Mesenchymal stem cell (in vitro differentiated cells and primary cell): ENCODE results near the gene OSBPL3.

Source experiments
- DNase-seq: peaks from one replicate; pipeline ENCODE4 v3.0.0-alpha.2; 2013
- H2AFZ ChIP-seq: one replicate; pipeline ENCODE4 v1.6.1; 2013; ENCODE audit warnings: low read depth, mild to moderate bottlenecking, control low read depth, inconsistent platforms, low read length, moderate library complexity
- H2AK5ac ChIP-seq: 2 replicates; pipeline ENCODE4 v1.6.1; 2013; ENCODE audit warnings: low read length, moderate library complexity, mild to moderate bottlenecking, inconsistent platforms; ENCODE audit not compliant: severe bottlenecking
- H2BK120ac ChIP-seq: one replicate; pipeline ENCODE4 v1.6.1; 2013; ENCODE audit warnings: low read depth, mild to moderate bottlenecking, inconsistent platforms, low read length, moderate library complexity
- H2BK12ac ChIP-seq, 2 experiments: one replicate each; pipeline ENCODE4 v1.6.1; 2013; ENCODE audit warnings: inconsistent platforms in 2 of 2, low read length in 2 of 2, mild to moderate bottlenecking in 2 of 2, moderate library complexity in 2 of 2, control low read depth in 1 of 2
- H2BK15ac ChIP-seq: one replicate; pipeline ENCODE4 v1.6.1; 2013; ENCODE audit warnings: mild to moderate bottlenecking, low read depth, inconsistent platforms; ENCODE audit not compliant: poor library complexity, severe bottlenecking
- H2BK5ac ChIP-seq: 2 replicates; pipeline ENCODE4 v1.6.1; 2013; ENCODE audit warnings: low read depth, mild to moderate bottlenecking, low read length, control low read depth, inconsistent platforms; ENCODE audit not compliant: poor library complexity, severe bottlenecking
- H3K14ac ChIP-seq, 2 experiments: one replicate each; pipeline ENCODE4 v1.6.1; 2013; ENCODE audit warnings: inconsistent platforms in 2 of 2, low read length in 2 of 2, control low read depth in 1 of 2, mild to moderate bottlenecking in 1 of 2, moderate library complexity in 1 of 2
- H3K18ac ChIP-seq, 2 experiments: one replicate each; pipeline ENCODE4 v1.6.1; 2013; ENCODE audit warnings: inconsistent platforms in 2 of 2, low read length in 2 of 2, control low read depth in 1 of 2, low read depth in 1 of 2, mild to moderate bottlenecking in 1 of 2
- H3K23ac ChIP-seq, 2 experiments: one replicate each; pipeline ENCODE4 v1.6.1; 2013; ENCODE audit warnings: inconsistent platforms in 2 of 2, low read length in 2 of 2, mild to moderate bottlenecking in 2 of 2, moderate library complexity in 2 of 2, control low read depth in 1 of 2
- H3K27ac ChIP-seq: 2 replicates; pipeline ENCODE4 v1.5.1; 2013; ENCODE audit warnings: mild to moderate bottlenecking, moderate library complexity, low read length, control low read depth, inconsistent platforms; ENCODE audit not compliant: poor library complexity, severe bottlenecking
- H3K27me3 ChIP-seq, 2 experiments: 2 replicates each; pipeline versions ENCODE4 v1.6.1 to v1.7.0; 2013; ENCODE audit warnings: low read length in 2 of 2, mild to moderate bottlenecking in 2 of 2, moderate library complexity in 2 of 2, control low read depth in 1 of 2, inconsistent platforms in 1 of 2; ENCODE audit not compliant: control insufficient read depth in 1 of 2, insufficient read depth in 1 of 2
- H3K36me3 ChIP-seq, 2 experiments: 2 replicates each; pipeline versions ENCODE4 v1.6.1 to v1.7.0; 2013; ENCODE audit warnings: low read length in 2 of 2, control low read depth in 1 of 2, inconsistent platforms in 1 of 2, low read depth in 1 of 2, mild to moderate bottlenecking in 1 of 2; ENCODE audit not compliant: insufficient read depth in 2 of 2, control insufficient read depth in 1 of 2
- H3K4ac ChIP-seq, 2 experiments: one replicate each; pipeline ENCODE4 v1.6.1; 2013; ENCODE audit warnings: inconsistent platforms in 2 of 2, low read length in 2 of 2, mild to moderate bottlenecking in 2 of 2, moderate library complexity in 2 of 2, control low read depth in 1 of 2, low read depth in 1 of 2
- H3K4me1 ChIP-seq: 2 replicates; pipeline ENCODE4 v1.6.1; 2013; ENCODE audit warnings: low read depth, low read length, control low read depth; ENCODE audit not compliant: control insufficient read depth, insufficient read depth
- H3K4me2 ChIP-seq: 2 replicates; pipeline ENCODE4 v1.6.1; 2013; ENCODE audit warnings: low read length, mild to moderate bottlenecking, inconsistent platforms; ENCODE audit not compliant: poor library complexity, severe bottlenecking
- H3K4me3 ChIP-seq, 2 experiments: 2 replicates each; pipeline versions ENCODE4 v1.5.1 to v1.7.0; 2013; ENCODE audit warnings: low read length in 2 of 2, mild to moderate bottlenecking in 2 of 2, control low read depth in 1 of 2, low read depth in 1 of 2; ENCODE audit not compliant: insufficient read depth in 1 of 2
- H3K79me1 ChIP-seq: replicated peaks from 2 replicates; pipeline ENCODE4 v1.6.1; 2013; ENCODE audit warnings: mild to moderate bottlenecking, control low read depth, low read length, inconsistent platforms; ENCODE audit not compliant: poor library complexity, severe bottlenecking
- H3K9ac ChIP-seq: 2 replicates; pipeline ENCODE4 v1.7.0; 2013; ENCODE audit warnings: mild to moderate bottlenecking, low read length, moderate library complexity
- H3K9me3 ChIP-seq: 2 replicates; pipeline ENCODE4 v1.7.0; 2013; ENCODE audit warnings: mild to moderate bottlenecking, low read length; ENCODE audit not compliant: control insufficient read depth
- H4K8ac ChIP-seq: one replicate; pipeline ENCODE4 v1.6.1; 2013; ENCODE audit warnings: inconsistent platforms, mild to moderate bottlenecking, low read length, moderate library complexity
- H4K91ac ChIP-seq: one replicate; pipeline ENCODE4 v1.6.1; 2013; ENCODE audit warnings: mild to moderate bottlenecking, low read length, inconsistent platforms
- WGBS: methylation state at CpG from one replicate; pipeline ENCODE4 v1.1.7; 2013; ENCODE audit warnings: mixed read lengths; 5-methylcytosine and 5-hydroxymethylcytosine counted together

The OSBPL3 gene

DNA sequence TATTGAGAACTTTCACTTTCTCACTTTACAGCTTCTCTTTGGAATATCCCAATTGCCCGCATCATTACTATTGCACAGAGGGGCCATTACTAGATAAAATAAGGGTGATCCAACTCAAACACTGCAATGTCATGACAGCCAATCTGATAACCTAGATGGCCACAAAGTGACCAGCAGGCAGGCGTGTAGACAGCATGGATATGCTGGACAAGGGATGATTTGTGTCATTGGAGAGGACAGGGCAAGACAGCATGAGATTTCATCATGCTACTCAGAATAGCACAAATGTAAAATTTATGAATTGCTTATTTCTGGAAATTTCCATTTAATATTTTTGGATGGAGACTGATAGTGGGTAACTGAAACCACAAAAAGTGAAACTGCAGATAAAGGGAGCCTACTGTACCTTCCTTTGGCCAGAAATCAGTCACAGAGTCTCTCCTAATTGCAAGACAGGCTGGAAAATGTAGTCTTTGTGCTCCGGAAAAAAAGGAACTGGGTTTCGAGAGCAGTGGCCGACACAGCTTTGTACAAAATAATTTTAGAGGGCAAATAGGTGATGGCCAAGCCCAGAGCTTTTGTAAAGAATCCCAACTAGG lies 216.6 kb downstream of the OSBPL3 start:
- Histone ChIP-seq H2BK120ac (no peak overlapping the region), H3K27me3 (no peaks in the 10 kb centered on the region), H3K4me2 (no peak overlapping the region), H3K18ac (no peak overlapping the region), H3K14ac (no peak overlapping the region), H2BK15ac (no peak overlapping the region), H4K8ac (no peak overlapping the region), H2BK5ac (no peak overlapping the region), H3K4ac (no peak overlapping the region), H3K79me1 (no peaks in the 10 kb centered on the region), H2AK5ac (no peak overlapping the region), H4K91ac (no peak overlapping the region), H3K27ac (no peak overlapping the region), H3K4me1 (no peaks in the 10 kb centered on the region), H3K23ac (no peak overlapping the region), H3K36me3 (no peaks in the 10 kb centered on the region), H3K9me3 (no peaks in the 10 kb centered on the region), H3K4me3 (no peak overlapping the region), H2AFZ (no peak overlapping the region), H3K9ac (no peak overlapping the region), H2BK12ac (no peak overlapping the region)
- WGBS = 86% methylated on average over 5 of the region's 5 CpGs
- no peak for DNase-seq

GRCh38 chr7:24762771-24763170 lies 217.2 kb downstream of the OSBPL3 start:
- H3K27me3 ChIP-seq = no peaks in the 10 kb centered on the region
- no peak for DNase-seq
- no peak overlapping the region for H3K4me2 ChIP-seq
- H3K79me1 ChIP-seq = no peaks in the 10 kb centered on the region
- H2BK15ac ChIP-seq = no peak overlapping the region
- H3K18ac ChIP-seq = no peak overlapping the region
- H2AK5ac ChIP-seq = no peak overlapping the region
- H2BK12ac ChIP-seq = no peak overlapping the region
- H2BK5ac ChIP-seq = no peak overlapping the region
- H3K4me3 ChIP-seq = no peak overlapping the region
- no peak overlapping the region for H3K4ac ChIP-seq
- H3K27ac ChIP-seq = no peak overlapping the region
- no peak overlapping the region for H3K23ac ChIP-seq
- H3K4me1 ChIP-seq = no peaks in the 10 kb centered on the region
- no peaks in the 10 kb centered on the region for H3K9me3 ChIP-seq
- no peak overlapping the region for H4K91ac ChIP-seq
- no peak overlapping the region for H4K8ac ChIP-seq
- H3K9ac ChIP-seq = no peak overlapping the region
- H2BK120ac ChIP-seq = no peak overlapping the region
- no peak overlapping the region for H3K14ac ChIP-seq
- no peaks in the 10 kb centered on the region for H3K36me3 ChIP-seq
- 81% methylated on average over 7 of the region's 7 CpGs for WGBS
- H2AFZ ChIP-seq = no peak overlapping the region

DNA sequence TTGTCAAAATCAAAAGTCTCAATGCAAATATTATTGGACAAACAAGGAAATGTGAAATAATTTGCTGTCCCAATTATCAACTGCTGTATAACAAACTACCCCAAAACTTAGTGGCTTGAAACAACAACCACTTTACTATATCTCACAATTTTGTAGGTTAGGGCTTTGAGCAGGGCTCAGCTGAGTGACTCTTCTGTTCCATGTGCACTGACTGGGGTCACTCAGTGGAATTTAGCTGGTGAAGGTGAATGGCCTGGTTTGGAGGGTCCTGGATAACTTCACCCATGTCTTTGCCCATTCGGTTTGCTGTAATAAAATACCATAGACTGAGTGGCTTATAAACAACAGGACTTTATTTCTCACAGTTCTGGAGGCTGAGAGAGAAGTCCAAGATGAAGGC lies 219.0 kb downstream of the OSBPL3 start:
- H2AFZ ChIP-seq = no peak overlapping the region
- no peak overlapping the region for H3K9ac ChIP-seq
- DNase-seq = no peak
- WGBS = no CpG with 5 or more reads among the region's 1 CpG
- no peak overlapping the region for H2AK5ac ChIP-seq
- no peak overlapping the region for H3K27ac ChIP-seq
- no peaks in the 10 kb centered on the region for H3K36me3 ChIP-seq
- H3K27me3 ChIP-seq = no peaks in the 10 kb centered on the region
- H2BK12ac ChIP-seq = no peak overlapping the region
- H3K4me2 ChIP-seq = no peak overlapping the region
- H3K4ac ChIP-seq = no peak overlapping the region
- H3K79me1 ChIP-seq = no peaks in the 10 kb centered on the region
- no peak overlapping the region for H2BK15ac ChIP-seq
- H3K14ac ChIP-seq = no peak overlapping the region
- H2BK120ac ChIP-seq = no peak overlapping the region
- H2BK5ac ChIP-seq = no peak overlapping the region
- H3K4me1 ChIP-seq = peaks cover 9% of the 10 kb centered on the region
- H3K4me3 ChIP-seq = no peak overlapping the region
- H3K9me3 ChIP-seq = no peaks in the 10 kb centered on the region
- no peak overlapping the region for H3K18ac ChIP-seq
- H3K23ac ChIP-seq = no peak overlapping the region
- no peak overlapping the region for H4K8ac ChIP-seq
- no peak overlapping the region for H4K91ac ChIP-seq

DNA sequence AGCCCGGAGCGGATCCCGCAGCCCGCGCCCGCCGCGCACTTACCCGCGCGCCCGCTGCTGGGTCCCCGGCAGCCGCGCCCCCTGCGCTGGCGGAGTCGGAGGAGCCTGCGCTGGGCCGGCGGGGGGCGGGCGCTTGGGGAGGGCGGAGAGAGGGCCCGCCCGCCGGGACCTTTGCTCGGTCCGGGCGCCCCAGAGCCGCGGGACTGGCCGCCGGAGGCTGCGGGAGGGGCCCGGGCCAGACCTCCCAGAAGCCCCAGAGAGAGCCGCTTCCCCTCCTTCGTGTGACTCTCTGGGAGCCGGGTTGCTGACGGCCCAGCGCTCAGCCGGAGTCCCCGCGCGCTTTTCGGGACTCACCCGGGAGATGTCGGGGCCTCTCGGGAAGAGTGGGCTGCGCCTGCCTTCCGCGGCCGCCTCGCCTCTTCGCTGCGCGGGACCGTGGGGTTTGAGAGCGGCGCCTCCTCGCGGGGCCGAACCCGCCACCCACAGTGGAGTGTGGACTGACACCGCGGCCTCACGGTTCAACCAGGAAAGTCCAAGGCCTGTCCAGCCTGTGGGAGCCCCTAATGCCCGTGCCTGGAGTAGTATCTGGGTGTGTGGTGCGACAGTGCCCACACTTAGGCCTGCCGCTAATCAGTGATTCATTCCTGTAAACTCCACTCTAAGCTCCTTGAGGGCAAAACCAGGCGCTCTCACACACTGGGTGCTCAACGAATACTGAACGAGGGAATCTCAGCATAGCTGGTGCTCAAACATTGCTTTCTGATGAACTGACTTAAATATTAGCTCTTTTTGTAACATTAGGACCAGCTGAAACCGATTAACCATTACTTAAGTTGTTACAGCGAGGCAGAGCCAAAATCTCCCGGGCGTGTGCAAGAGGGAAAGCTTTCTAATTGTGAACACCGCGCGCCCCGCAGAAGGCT lies 222.4 kb downstream of the OSBPL3 start, which contains the start of gene GSDME:
TSS of gene GSDME (minus strand) at position 112 of the 923 bp plus-strand sequence. CDS start 7,690 bp downstream, outside the sequence.
- Histone ChIP-seq H3K4me1 (peaks cover 11% of the 10 kb centered on the region), H3K9me3 (no peaks in the 10 kb centered on the region), H3K36me3 (no peaks in the 10 kb centered on the region), H3K14ac (peak within 1 kb of the TSS in 1 of 2 experiments; percentile 83), H3K4me3 (peak within 1 kb of the TSS; percentile 79 to 82), H2AFZ (peak within 1 kb of the TSS; percentile 72), H3K4ac (peak within 1 kb of the TSS; percentile 17 to 92), H3K27me3 (no peaks in the 10 kb centered on the region), H2BK12ac (peak within 1 kb of the TSS in 1 of 2 experiments; percentile 88), H3K23ac (no peak within 1 kb of the TSS), H2BK120ac (peak within 1 kb of the TSS; percentile 42), H2BK15ac (peak within 1 kb of the TSS; percentile 83), H2BK5ac (peak within 1 kb of the TSS; percentile 61), H4K91ac (peak within 1 kb of the TSS; percentile 47), H4K8ac (peak within 1 kb of the TSS; percentile 83), H3K79me1 (peaks cover 8% of the 10 kb centered on the region), H3K27ac (peak within 1 kb of the TSS; percentile 69), H3K9ac (peak within 1 kb of the TSS; percentile 92), H3K18ac (peak within 1 kb of the TSS; percentile 85 to 88), H2AK5ac (peak within 1 kb of the TSS; percentile 57), H3K4me2 (peak within 1 kb of the TSS; percentile 64)
- WGBS = 10% methylated on average over 61 of the region's 81 CpGs
- peak; percentile 71 for DNase-seq
